SK-N-MC (cell line): Measurements from ENCODE around the gene CACHD1.

Experiments
- EZH2 ChIP-seq: fragments of 200-600 bp; sonication (generic); IDR thresholded peaks from one replicate; pipeline ENCODE4 v1.6.1; 2017; ENCODE audit warnings: antibody characterized with exemption
- FOXP2 ChIP-seq: optimal IDR thresholded peaks from 2 replicates; pipeline ENCODE3; 2011; ENCODE audit warnings: mild to moderate bottlenecking, moderate library complexity; ENCODE audit not compliant: insufficient read depth; ENCODE audit errors: extremely low read length, control extremely low read depth
- POLR2AphosphoS5 ChIP-seq: IDR thresholded peaks from 2 replicates; pipeline ENCODE4 v1.6.1; 2012; ENCODE audit warnings: mild to moderate bottlenecking, low read depth, low read length, borderline replicate concordance

DNA sequence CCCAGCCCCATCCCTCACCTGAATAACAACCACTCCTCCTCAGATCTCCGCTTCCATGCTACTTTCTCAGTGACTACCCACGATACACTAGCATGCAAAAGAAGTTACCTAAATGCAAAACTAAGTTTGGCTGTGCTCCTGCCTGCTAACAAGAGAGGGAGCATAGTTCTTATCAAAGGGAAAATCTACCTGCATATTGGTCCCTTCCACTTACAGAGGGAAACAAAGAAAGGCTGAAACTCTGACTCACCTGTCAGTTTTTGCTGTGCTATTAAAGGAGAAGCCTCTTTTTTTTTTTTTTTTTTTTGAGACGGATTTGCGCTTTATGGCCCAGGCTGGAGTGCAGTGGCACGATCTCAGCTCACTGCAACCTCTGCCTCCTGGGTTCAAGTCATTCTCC is 231.1 kb downstream of the CACHD1 start:
- TF ChIP-seq EZH2 (no peak), POLR2AphosphoS5 (no peak), FOXP2 (no peak)
